D721Med (cell line): ENCODE results near the gene ATXN1.
"Not testable (repeated sequence)": the region's sequence is repeated elsewhere in the genome, so short reads cannot be mapped to it uniquely, and the experiment has no call there.

Experiments
- DNase-seq: peaks from one replicate; pipeline ENCODE4 v3.0.0; 2011; ENCODE audit warnings: low spot score; ENCODE audit not compliant: insufficient read length
- FAIRE-seq: peaks from 2 replicates; lab custom pipeline; 2011; peaks lifted over from hg19 to GRCh38; lab: Jason Lieb, UNC
- CTCF ChIP-seq: IDR thresholded peaks from 2 replicates; pipeline ENCODE4 v1.5.1; 2012; ENCODE audit warnings: mild to moderate bottlenecking, control low read depth; ENCODE audit not compliant: insufficient read depth; ENCODE audit errors: missing control alignments

ATXN1 gene

DNA sequence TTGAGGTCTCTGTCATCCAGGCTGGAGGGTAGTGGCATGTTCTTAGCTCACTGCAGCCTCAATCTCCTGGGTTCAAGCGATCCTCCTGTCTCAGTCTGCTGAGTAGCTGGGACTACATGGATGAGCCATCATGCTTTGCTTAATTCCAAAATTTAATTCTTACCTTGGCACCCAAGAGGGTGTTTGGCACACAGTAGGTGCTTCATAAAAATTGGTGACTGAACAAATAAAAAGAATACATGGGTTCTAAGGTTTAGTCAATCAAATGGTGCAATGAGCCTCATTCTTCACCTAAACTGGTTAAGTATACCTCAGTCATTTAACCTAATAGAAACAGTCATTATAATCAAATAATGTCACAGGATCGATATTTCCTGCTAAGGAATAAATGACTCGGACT, 352.5 kb downstream of the ATXN1 start:
- TF ChIP-seq CTCF: no peak
- no peak for DNase-seq
- FAIRE-seq: no peak

DNA sequence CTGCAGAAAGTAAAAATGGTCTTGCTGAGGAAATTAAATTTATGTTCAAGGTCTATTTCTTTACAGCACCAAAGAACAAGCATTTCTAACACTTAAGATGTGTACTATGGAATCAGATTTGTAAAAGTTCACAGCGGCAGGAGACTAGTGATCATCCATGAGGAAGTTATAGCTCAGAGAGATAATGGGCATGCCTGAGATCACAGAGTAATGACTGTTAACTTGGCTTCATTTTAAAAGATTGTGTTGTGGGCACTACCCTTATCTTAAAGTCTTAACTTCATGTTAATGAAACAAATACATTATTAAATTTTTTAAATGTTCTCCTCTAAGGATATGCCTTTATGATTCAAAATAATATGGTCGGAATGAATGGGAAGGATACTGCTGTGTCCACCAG, 354.3 kb downstream of the ATXN1 start:
- no peak for DNase-seq
- TF ChIP-seq CTCF: no peak
- no peak for FAIRE-seq

DNA sequence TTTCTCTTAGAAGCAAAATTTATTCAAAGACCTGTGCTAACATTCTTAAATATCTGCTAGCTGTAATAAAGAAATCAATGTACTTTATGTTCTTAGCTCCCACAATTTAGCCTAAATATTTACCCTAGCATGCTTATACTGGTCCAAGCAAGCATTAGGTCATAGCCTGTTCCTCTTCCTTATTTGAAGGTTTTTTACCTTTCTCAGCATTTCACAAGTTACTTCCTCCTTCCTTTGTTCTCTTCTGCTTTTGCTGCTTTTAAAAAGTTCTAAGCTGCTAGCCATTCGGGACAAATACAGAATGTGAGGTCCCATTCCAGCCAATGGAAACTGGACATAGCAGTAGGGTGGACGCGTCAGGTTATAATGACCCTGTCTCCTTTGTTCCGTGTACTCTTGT, 354.7 kb downstream of the ATXN1 start:
- DNase-seq, FAIRE-seq: not testable (repeated sequence)

DNA sequence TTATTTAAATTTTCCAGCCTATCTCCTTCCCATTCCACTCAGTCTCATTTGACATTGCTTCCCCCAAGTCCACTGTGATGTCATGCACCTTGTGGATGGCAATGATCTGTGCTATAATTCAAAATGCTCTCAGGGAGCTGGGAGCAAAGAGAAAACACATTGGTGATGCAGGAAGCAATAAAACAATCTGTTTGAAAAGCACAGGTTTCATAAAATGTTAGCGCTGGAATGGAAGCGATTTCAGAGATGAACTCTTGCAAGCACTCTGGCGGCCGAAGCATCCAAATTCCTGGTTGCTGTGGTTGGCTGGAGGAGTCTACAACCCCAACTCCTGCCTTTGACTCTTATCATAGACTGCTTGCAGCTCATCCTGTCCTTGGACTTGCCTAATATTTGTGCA, 355.9 kb downstream of the ATXN1 start:
- TF ChIP-seq CTCF: no peak
- DNase-seq (no peak), FAIRE-seq (no peak)

- DNase-seq: no peak
- no peak for TF ChIP-seq CTCF
- FAIRE-seq: no peak
Observed at GRCh38 chr6:16404456-16404855, 356.8 kb downstream of the ATXN1 start.

DNA sequence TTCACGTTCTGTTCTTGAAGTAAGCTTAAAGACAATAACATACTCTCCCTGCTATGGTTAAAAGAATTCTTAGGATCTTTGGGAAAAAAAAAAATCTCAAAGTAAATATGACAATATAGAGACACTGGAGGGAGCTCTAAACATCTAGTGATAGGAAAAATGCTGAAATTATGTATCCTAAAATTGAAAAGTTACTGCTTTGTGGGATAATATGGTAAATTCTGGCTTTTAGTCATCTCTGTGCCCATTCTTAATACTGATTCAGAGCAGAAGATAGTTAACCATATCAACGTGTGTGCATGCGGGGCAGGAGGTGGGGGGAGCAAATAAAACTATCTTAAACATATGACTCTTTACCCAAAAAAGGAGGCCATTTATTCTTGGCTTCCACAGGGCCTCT, 357.4 kb downstream of the ATXN1 start:
- no peak for TF ChIP-seq CTCF
- DNase-seq: no peak
- FAIRE-seq: no peak

GRCh38 chr6:16402581-16402900, 358.7 kb downstream of the ATXN1 start:
- no peak for DNase-seq
- FAIRE-seq: no peak
- TF ChIP-seq CTCF: no peak

- TF ChIP-seq CTCF: no peak
- no peak for FAIRE-seq
- DNase-seq: no peak
Observed at GRCh38 chr6:16400248-16400760, 361.0 kb downstream of the ATXN1 start.
